Measurements from ENCODE around the gene SLC35B3. TPM values are rescaled to one million over a fixed set of nuclear protein-coding genes. Genes with fewer than 3 reads are reported as not detected.

The SLC35B3 gene
- total and polyA plus RNA-seq, 2 of the 8 experiments (the other 6 are each of a cell fraction or from before 2014, with no cell fraction given), result 5.5 to 9.8 TPM

DNA sequence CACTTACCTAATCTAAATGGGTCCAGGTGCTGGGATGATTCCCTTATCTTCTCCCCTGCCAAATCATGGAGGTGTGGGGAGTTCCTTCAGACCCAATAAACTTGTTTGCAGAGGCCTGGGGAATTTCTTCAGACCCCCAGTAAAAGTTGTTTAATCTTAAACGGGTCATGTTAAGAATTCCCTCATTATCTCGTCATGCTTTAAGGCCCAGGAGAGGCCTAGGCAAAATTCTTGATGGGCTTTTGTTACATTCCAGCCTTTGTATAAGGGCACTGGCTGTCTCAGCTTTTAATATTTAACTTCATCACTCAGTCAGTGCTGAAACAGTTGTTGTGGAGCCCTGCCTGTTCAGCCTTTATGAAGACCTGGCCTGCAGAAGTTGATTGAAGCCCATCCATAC, 11.0 kb upstream of the SLC35B3 start:
- Histone ChIP-seq H3K18ac (ENCODE audit: extremely low read depth, low read length) (no peak overlapping the region), H2BK20ac (ENCODE audit: low read length) (no peak overlapping the region), H3K56ac (replicated peaks; ENCODE audit: insufficient read length, low read depth, low read length) (no peak overlapping the region), H2BK120ac (replicated peaks; ENCODE audit: low read depth, low read length) (no peak overlapping the region), H4K20me1 (replicated peaks in 1 of 2; ENCODE audit: control insufficient read depth in 1 of 2, insufficient read depth in 2 of 2, low read length in 2 of 2) (no peaks in the 10 kb centered on the region), H3K27ac (ENCODE audit: low read depth, low read length) (no peak overlapping the region), H3K4me3 (ENCODE audit: extremely low read depth in 1 of 4, insufficient read depth in 2 of 4, low read depth in 3 of 4, low read length in 4 of 4) (no peak overlapping the region), H3K4ac (replicated peaks; ENCODE audit: insufficient read length, low read depth, low read length) (no peak overlapping the region), H3K9me3 (ENCODE audit: insufficient read depth in 2 of 2, low read depth in 1 of 2, low read length in 1 of 2) (no peaks in the 10 kb centered on the region), H2AFZ (ENCODE audit: low read length) (no peak overlapping the region), H4K8ac (ENCODE audit: extremely low read depth, insufficient read depth, low read length) (no peak overlapping the region), H3K79me1 (ENCODE audit: low read depth, low read length) (no peaks in the 10 kb centered on the region), H3K23me2 (ENCODE audit: low read depth, low read length) (no peaks in the 10 kb centered on the region), H3K23ac (ENCODE audit: insufficient read length) (no peak overlapping the region), H4K5ac (ENCODE audit: insufficient read length, low read depth, low read length) (no peak overlapping the region), H2BK15ac (ENCODE audit: low read length) (no peak overlapping the region), H2BK12ac (ENCODE audit: low read depth, low read length) (no peak overlapping the region), H2AK5ac (ENCODE audit: low read depth, low read length) (no peak overlapping the region), H3K4me2 (ENCODE audit: insufficient read depth in 1 of 2, low read depth in 2 of 2, low read length in 2 of 2) (no peak overlapping the region), H3K14ac (ENCODE audit: insufficient read length) (no peak overlapping the region), H2BK5ac (ENCODE audit: low read depth, low read length) (no peak overlapping the region), H3K36me3 (ENCODE audit: control insufficient read depth in 2 of 4, insufficient read depth in 4 of 4, low read length in 3 of 4) (no peaks in the 10 kb centered on the region), H3K4me1 (replicated peaks in 1 of 4; ENCODE audit: control insufficient read depth in 3 of 4, insufficient read depth in 4 of 4, low read length in 3 of 4) (no peaks in the 10 kb centered on the region), H4K91ac (replicated peaks; ENCODE audit: insufficient read length, low read length) (no peak overlapping the region), H3K9ac (replicated peaks in 1 of 4; ENCODE audit: extremely low read depth in 1 of 4, low read depth in 3 of 4, low read length in 3 of 4) (no peak overlapping the region), H3K27me3 (replicated peaks in 1 of 4; ENCODE audit: control insufficient read depth in 3 of 4, extremely low read depth in 1 of 4, insufficient read depth in 3 of 4, low read length in 3 of 4) (no peaks in the 10 kb centered on the region), H3K79me2 (ENCODE audit: control insufficient read depth in 1 of 2, insufficient read depth in 2 of 2, low read length in 2 of 2) (no peaks in the 10 kb centered on the region)
- WGBS, 2 experiments (ENCODE audit: extremely low coverage in 1 of 2, insufficient coverage in 1 of 2, insufficient read length in 1 of 2, insufficient replicate concordance in 2 of 2, low coverage in 1 of 2, low lambda C conversion rate in 2 of 2, missing lambda C conversion rate in 1 of 2), result 95% methylated on average over 2 of the region's 2 CpGs; no CpG with 5 or more reads in 1 of the 2 experiments
- DNase-seq (ENCODE audit: low read depth in 1 of 2, low spot score in 2 of 2), result no peak
- ChIA-PET CTCF (ENCODE audit: partially characterized antibody) (no interaction called here), POLR2A (ENCODE audit: partially characterized antibody) (no interaction called here)
- FAIRE-seq, result no peak
- no peak for TF ChIP-seq CREB1 (IDR thresholded peaks at IDR 0.05)
- no peak for TF ChIP-seq TAF7 (optimal IDR thresholded peaks at IDR 0.05; ENCODE audit: borderline replicate concordance, low read depth, low read length)
- no peak for TF ChIP-seq SP1 (IDR thresholded peaks at IDR 0.05; ENCODE audit: low read depth, low read length)
- no peak for TF ChIP-seq CBX8 (IDR thresholded peaks at IDR 0.05; ENCODE audit: borderline replicate concordance, low read depth, low read length)
- TF ChIP-seq POLR2A (IDR thresholded peaks at IDR 0.05; ENCODE audit: control extremely low read depth in 1 of 2, low read depth in 2 of 2, low read length in 2 of 2), result no peak

Data from H1 (cell line).